ENCODE data around the gene BMS1.

DNA sequence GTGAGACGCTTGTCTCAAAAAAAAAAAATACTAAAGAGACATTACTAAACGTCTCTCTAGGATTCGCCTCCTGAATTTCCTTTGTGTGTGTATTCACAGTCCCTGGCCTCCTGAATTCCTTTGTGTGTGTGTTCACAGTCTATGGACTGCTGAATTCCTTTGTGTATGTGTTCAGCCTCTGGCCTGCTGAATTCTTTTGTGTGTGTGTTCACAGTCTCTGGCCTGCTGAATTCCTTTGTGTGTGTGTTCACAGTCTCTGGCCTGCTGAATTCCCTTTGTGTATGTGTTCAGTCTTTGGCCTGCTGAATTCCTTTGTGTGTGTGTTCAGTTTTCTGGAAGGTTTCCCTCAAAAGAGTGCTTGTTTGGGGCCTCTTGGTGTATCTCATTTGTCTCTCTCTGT, 8.2 kb downstream of the BMS1 start:
- TF ChIP-seq CTCF (IDR thresholded peaks at IDR 0.05) (no peak), POLR2A (IDR thresholded peaks at IDR 0.05) (no peak)

Measured in adrenal gland (tissue), 5 donors.